Measurements from ENCODE around the gene GPSM1. TPM values are rescaled to one million over a fixed set of nuclear protein-coding genes. Genes with fewer than 3 reads are reported as not detected.
A peak's percentile ranks its signal among the peaks of the same experiment; 100 is the strongest.

The GPSM1 gene
- total and polyA plus RNA-seq, 9 of the 15 experiments (the other 6 are each of a cell fraction or from before 2014, with no cell fraction given), result 0.04 to 14.2 (median 3.1) TPM

DNA sequence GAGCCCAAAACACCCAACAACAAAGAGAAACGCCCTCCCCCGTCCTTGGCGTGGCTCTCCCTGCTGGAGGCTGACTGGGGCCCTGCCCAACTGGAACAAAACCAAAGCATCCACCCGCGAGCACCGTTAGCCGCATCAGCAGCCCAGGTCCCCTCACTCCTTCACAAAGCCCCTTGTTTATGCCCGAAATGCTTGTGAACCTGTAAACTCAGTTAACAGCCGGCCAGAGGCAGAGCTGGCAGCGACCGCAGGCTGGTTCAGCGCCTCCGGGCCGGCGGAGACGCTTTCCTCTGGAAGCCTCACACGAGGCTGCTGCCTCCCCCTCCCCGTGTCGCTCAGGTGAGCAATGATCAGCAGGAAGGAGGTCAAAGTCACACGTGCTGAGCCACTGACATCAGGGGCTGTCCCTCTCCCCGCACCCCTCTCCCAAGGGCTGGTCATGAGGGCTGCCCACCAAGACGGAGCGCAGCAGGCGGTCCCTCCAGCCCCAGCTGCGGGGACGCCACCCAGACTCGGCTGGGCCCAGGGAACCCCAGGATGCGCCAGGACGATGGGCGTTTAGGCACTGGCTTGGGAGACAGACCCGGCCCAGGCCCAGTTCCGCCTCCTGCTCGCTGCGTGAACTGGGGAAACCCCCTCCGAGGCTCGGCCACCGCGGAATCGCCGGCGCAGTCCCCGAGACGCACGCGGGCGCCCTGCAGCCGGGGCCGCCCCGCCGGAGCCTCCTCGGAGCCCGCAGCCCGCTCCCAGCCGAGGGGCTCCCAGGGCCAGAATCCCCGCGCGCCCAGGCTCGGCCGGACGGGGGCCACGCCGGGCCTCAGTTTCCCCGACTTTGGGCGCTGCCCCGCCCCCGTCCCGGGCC, 72.1 kb downstream of the GPSM1 start:
- Histone ChIP-seq H2AFZ (ENCODE audit: low read depth, low read length) (peak overlapping the region; percentile 44; the same call in 1 of the 2 replicates), H3K27me3 (ENCODE audit: control insufficient read depth in 2 of 2, insufficient read depth in 2 of 2, low read length in 2 of 2) (no peaks in the 10 kb centered on the region), H3K9me1 (ENCODE audit: control insufficient read depth, insufficient read depth, low read length) (no peaks in the 10 kb centered on the region), H3K9ac (ENCODE audit: insufficient read depth in 1 of 2, low read depth in 2 of 2, low read length in 2 of 2) (peak overlapping the region; percentile 78 to 98), H3K79me2 (ENCODE audit: control insufficient read depth, insufficient read depth, low read length) (peaks cover 28% of the 10 kb centered on the region), H3K9me3 (replicated peaks; ENCODE audit: control insufficient read depth, insufficient read depth, low read depth, low read length) (no peaks in the 10 kb centered on the region), H3K4me3 (peak overlapping the region; percentile 98), H4K20me1 (replicated peaks; ENCODE audit: control insufficient read depth, insufficient read depth, low read length) (no peaks in the 10 kb centered on the region; the same call in 1 of the 2 replicates), H3K36me3 (ENCODE audit: control insufficient read depth, insufficient read depth, low read length) (peaks cover 72% of the 10 kb centered on the region), H3K4me1 (replicated peaks in 1 of 2; ENCODE audit: control insufficient read depth in 2 of 2, insufficient read depth in 2 of 2, low read length in 2 of 2) (peaks cover 7 to 43% of the 10 kb centered on the region in 2 experiments; a peak in 4 of 5 replicates), H3K27ac (ENCODE audit: extremely low read depth, low read depth, low read length) (peak overlapping the region; percentile 69), H3K4me2 (ENCODE audit: insufficient read depth, low read length) (peak overlapping the region; percentile 97)
- no TSS peak for BruUV-seq (replicated peaks)
- intact Hi-C loops (cut with micrococcal nuclease), result loop anchor here (1.0 to 2.0 kb wide), 3 partner anchors 34 to 61 kb away; no protein-coding TSS in a partner anchor
- in situ Hi-C loops (cut with MboI), result no loop called here
- FAIRE-seq (no peak), ATAC-seq (peak; percentile 16), DNase-seq (ENCODE audit: extremely low read depth in 1 of 4, low spot score in 3 of 4) (peak in 2 of 4 experiments; percentile 36 to 43)
- under 1% methylated on average over 46 of the region's 67 CpGs for WGBS (ENCODE audit: insufficient coverage, low coverage, missing lambda C conversion rate)
- ChIA-PET POLR2A (interaction anchor here (0.6 to 1.0 kb wide), 4 partner anchors 27 to 469 kb away, joined by 3 to 4 read pairs (median 4); partner anchors contain the start of gene DNLZ), CTCF (ENCODE audit: low intra/inter-chr PET ratio) (interaction anchor here (0.8 to 1.9 kb wide), 6 partner anchors 36 to 232 kb away, joined by 3 to 10 read pairs (median 5); partner anchors contain the start of gene DNLZ)
- no peak for TF ChIP-seq L3MBTL2 (IDR thresholded peaks at IDR 0.05)
- no peak for TF ChIP-seq TFAM (CRISPR knock-in tag; conservative IDR thresholded peaks at IDR 0.05)
- no peak for TF ChIP-seq MCM3 (IDR thresholded peaks at IDR 0.05)
- no peak for TF ChIP-seq ZNF408 (CRISPR knock-in tag; IDR thresholded peaks at IDR 0.05; ENCODE audit: low read depth)
- TF ChIP-seq, protein P1, sequence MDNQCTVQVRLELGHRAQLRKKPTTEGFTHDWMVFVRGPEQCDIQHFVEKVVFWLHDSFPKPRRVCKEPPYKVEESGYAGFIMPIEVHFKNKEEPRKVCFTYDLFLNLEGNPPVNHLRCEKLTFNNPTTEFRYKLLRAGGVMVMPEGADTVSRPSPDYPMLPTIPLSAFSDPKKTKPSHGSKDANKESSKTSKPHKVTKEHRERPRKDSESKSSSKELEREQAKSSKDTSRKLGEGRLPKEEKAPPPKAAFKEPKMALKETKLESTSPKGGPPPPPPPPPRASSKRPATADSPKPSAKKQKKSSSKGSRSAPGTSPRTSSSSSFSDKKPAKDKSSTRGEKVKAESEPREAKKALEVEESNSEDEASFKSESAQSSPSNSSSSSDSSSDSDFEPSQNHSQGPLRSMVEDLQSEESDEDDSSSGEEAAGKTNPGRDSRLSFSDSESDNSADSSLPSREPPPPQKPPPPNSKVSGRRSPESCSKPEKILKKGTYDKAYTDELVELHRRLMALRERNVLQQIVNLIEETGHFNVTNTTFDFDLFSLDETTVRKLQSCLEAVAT (IDR thresholded peaks at IDR 0.05), result no peak
- TF ChIP-seq ZNF76 (CRISPR knock-in tag; IDR thresholded peaks at IDR 0.05; ENCODE audit: borderline replicate concordance), result no peak
- no peak for TF ChIP-seq RBM22 (IDR thresholded peaks at IDR 0.05; ENCODE audit: low read depth, low read length, poor library complexity, severe bottlenecking)
- TF ChIP-seq, protein P2, sequence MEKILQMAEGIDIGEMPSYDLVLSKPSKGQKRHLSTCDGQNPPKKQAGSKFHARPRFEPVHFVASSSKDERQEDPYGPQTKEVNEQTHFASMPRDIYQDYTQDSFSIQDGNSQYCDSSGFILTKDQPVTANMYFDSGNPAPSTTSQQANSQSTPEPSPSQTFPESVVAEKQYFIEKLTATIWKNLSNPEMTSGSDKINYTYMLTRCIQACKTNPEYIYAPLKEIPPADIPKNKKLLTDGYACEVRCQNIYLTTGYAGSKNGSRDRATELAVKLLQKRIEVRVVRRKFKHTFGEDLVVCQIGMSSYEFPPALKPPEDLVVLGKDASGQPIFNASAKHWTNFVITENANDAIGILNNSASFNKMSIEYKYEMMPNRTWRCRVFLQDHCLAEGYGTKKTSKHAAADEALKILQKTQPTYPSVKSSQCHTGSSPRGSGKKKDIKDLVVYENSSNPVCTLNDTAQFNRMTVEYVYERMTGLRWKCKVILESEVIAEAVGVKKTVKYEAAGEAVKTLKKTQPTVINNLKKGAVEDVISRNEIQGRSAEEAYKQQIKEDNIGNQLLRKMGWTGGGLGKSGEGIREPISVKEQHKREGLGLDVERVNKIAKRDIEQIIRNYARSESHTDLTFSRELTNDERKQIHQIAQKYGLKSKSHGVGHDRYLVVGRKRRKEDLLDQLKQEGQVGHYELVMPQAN (IDR thresholded peaks at IDR 0.05; ENCODE audit: borderline replicate concordance), result peak; percentile 52; the same call in 1 of the 2 replicates
- TF ChIP-seq, protein P3, sequence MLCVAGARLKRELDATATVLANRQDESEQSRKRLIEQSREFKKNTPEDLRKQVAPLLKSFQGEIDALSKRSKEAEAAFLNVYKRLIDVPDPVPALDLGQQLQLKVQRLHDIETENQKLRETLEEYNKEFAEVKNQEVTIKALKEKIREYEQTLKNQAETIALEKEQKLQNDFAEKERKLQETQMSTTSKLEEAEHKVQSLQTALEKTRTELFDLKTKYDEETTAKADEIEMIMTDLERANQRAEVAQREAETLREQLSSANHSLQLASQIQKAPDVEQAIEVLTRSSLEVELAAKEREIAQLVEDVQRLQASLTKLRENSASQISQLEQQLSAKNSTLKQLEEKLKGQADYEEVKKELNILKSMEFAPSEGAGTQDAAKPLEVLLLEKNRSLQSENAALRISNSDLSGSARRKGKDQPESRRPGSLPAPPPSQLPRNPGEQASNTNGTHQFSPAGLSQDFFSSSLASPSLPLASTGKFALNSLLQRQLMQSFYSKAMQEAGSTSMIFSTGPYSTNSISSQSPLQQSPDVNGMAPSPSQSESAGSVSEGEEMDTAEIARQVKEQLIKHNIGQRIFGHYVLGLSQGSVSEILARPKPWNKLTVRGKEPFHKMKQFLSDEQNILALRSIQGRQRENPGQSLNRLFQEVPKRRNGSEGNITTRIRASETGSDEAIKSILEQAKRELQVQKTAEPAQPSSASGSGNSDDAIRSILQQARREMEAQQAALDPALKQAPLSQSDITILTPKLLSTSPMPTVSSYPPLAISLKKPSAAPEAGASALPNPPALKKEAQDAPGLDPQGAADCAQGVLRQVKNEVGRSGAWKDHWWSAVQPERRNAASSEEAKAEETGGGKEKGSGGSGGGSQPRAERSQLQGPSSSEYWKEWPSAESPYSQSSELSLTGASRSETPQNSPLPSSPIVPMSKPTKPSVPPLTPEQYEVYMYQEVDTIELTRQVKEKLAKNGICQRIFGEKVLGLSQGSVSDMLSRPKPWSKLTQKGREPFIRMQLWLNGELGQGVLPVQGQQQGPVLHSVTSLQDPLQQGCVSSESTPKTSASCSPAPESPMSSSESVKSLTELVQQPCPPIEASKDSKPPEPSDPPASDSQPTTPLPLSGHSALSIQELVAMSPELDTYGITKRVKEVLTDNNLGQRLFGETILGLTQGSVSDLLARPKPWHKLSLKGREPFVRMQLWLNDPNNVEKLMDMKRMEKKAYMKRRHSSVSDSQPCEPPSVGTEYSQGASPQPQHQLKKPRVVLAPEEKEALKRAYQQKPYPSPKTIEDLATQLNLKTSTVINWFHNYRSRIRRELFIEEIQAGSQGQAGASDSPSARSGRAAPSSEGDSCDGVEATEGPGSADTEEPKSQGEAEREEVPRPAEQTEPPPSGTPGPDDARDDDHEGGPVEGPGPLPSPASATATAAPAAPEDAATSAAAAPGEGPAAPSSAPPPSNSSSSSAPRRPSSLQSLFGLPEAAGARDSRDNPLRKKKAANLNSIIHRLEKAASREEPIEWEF (CRISPR knock-in tag; IDR thresholded peaks at IDR 0.05), result no peak

Data from K562 (cell line).